GM21786 (cell line): Measurements from ENCODE around the gene BPIFA1.

ENCODE experiments used
- ATAC-seq: cut with Tn5 transposase; IDR thresholded peaks from one replicate; pipeline ENCODE4 v1.9.1; 2021; ENCODE audit not compliant: unreplicated experiment

Gene BPIFA1

GRCh38 chr20:33277471-33278441, 42.0 kb downstream of the BPIFA1 start:
- ATAC-seq: no peak

DNA sequence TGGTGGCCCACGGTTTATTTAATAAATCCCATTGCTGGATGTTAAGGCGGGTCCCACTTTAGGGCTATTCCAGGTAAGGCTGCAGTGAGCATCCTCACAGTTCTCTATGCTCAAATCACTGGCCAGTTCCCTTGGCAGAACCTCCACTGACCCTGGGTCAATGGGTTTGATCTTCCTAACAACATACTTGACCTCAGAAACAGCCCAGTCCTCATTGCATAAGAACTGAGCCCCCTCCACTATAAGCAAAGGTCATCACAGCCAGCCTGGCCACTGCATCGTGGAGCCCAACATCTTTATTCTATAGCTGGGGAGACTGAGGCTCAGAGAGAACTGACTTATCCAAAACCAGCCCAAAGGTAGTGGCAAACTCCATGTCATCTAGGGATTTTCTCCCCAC, 42.9 kb downstream of the BPIFA1 start:
- ATAC-seq: no peak

GRCh38 chr20:33279261-33279910, 43.6 kb downstream of the BPIFA1 start:
- no peak for ATAC-seq

GRCh38 chr20:33280000-33280680, 44.3 kb downstream of the BPIFA1 start:
- no peak for ATAC-seq

DNA sequence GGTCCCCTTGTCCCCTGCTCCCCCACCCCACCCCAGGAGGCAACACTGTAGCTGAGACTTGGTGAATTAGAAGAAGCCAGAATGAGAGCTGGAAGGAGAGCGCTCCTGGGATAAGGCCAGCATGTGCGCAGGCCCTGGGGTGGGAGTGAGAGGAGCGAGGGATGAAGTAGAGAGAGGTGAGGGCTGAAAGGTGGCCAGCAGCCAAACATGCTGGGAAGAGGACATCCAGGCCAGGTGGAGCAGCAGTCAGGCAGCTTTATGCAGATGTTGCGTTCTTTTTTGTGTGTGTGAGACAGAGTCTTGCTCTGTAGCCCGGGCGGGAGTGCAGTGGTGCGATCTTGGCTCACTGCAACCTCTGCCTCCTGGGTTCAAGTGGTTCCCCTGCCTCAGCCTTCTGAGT, 45.0 kb downstream of the BPIFA1 start:
- no peak for ATAC-seq

- ATAC-seq: no peak
Measured at GRCh38 chr20:33281550-33282146, 45.9 kb downstream of the BPIFA1 start.

- no peak for ATAC-seq
Measured at GRCh38 chr20:33282196-33282934, 46.6 kb downstream of the BPIFA1 start.

DNA sequence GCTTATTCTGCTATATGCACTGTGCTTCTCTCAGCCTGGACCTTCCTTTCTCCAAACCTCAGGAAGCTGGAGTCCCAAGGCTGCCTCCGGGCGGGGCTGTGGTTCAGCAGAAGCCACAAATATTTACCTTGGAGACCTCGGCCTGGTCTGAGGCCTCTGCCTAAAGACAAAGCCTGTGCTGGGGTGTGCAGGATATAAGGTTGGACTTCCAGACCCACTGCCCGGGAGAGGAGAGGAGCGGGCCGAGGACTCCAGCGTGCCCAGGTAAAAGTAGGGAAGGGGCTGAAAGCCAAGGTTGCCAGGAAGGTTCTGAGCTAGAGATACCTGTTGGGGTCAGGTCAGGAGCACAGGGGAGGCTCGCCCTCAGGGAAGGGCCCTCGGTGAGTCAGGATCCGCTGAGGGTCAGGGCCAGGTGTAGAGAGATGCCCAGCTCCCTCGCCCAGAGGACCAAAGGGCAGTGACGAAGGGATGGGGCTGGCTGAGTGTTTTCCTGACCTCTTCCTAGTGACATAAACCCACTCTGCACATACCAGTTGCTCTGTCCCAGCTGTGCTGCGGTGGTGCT, 47.3 kb downstream of the BPIFA1 start, which contains the start of gene BPIFB1:
BPIFB1 (plus strand) TSS at position 224 of the 565 bp plus-strand sequence. CDS start 2,860 bp downstream, outside the sequence.
- no peak for ATAC-seq

DNA sequence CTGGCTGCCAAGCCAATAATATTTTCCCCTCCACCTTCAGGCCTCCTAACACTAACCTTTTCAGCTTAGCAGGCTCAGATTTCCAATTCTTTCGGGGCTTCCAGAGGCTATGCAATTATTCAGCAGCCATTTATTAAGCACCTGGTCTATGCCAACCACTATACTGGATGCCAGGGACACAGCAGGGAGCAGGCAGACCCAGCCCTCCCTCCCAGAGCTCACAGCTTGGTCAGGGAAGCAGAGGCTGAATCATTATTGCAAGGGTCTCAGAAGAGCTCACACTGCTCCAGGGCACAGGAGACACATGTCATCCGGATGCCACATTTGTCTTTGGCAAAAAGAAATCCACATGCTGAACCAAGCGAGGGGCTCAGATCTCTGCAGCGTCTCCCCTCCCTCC, 48.5 kb downstream of the BPIFA1 start:
- no peak for ATAC-seq

DNA sequence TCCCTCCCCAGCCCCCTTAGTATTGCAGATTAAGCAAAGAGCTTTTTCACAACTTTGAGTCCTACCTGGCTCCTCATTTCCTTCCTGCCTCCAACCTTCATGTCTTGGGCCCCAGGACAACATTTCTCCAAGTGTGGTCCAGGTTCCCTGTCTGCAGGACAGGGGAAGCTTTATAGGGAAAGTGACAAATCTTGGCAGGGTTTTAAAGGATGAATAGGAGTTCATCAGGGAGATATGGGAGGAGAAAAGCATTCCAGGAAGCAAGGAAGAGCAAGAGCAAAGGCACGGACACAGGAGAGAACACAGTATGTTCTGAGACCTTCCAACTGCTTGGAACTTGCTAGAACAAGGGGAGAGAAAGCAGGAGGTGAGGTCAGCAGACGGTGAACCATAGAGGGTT, 49.1 kb downstream of the BPIFA1 start:
- ATAC-seq: no peak

GRCh38 chr20:33285861-33286495, 50.2 kb downstream of the BPIFA1 start:
- ATAC-seq: no peak

DNA sequence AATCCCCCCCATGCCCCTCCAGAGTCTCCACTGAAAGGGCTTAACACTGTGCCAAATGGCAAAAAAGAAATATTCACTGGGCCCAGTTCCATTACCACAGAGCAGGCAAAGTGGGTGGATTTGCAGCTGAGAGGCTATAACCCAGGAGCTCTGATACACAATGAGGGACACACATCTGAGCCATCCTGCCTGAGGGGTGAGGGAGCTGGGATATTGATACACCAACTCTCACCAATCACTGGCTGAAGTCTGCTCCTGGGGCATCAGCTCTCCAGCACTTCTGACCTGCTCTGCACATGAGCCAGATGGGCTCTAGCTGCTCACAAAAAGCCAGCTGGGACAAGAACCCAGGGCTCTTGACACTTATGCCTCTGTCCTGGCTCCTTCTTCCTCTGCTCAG, 52.1 kb downstream of the BPIFA1 start:
- no peak for ATAC-seq

- no peak for ATAC-seq
Measured at GRCh38 chr20:33290852-33291251, 55.1 kb downstream of the BPIFA1 start.

GRCh38 chr20:33291416-33291815, 55.6 kb downstream of the BPIFA1 start:
- no peak for ATAC-seq

GRCh38 chr20:33291830-33292355, 56.1 kb downstream of the BPIFA1 start:
- ATAC-seq: no peak
